Hematopoietic multipotent progenitor cell treated with erythropoietin and hydrocortisone succinate and interleukin-3 and kit ligand, for 15 days (in vitro differentiated cells): ENCODE data around the gene HSD17B4.
"Not testable (repeated sequence)": the region's sequence is repeated elsewhere in the genome, so short reads cannot be mapped to it uniquely, and the experiment has no call there.

ENCODE experiments used
- DNase-seq: peaks from one replicate; pipeline ENCODE4 v3.0.0-alpha.2; 2015; ENCODE audit warnings: low spot score

HSD17B4 gene

GRCh38 chr5:119483155-119483554 lies 30.9 kb downstream of the HSD17B4 start:
- no peak for DNase-seq

GRCh38 chr5:119484884-119485283 lies 32.6 kb downstream of the HSD17B4 start:
- DNase-seq, result no peak

GRCh38 chr5:119501671-119502179 lies 49.4 kb downstream of the HSD17B4 start:
- no peak for DNase-seq

- DNase-seq, result not testable (repeated sequence)
Measured at GRCh38 chr5:119503939-119504338, 51.6 kb downstream of the HSD17B4 start.

GRCh38 chr5:119512277-119512676 lies 60.0 kb downstream of the HSD17B4 start:
- DNase-seq, result no peak

- DNase-seq, result no peak
Measured at GRCh38 chr5:119515192-119515591, 62.9 kb downstream of the HSD17B4 start.

GRCh38 chr5:119517115-119517514 lies 64.8 kb downstream of the HSD17B4 start:
- DNase-seq, result not testable (repeated sequence)

GRCh38 chr5:119521232-119521631 lies 68.9 kb downstream of the HSD17B4 start:
- DNase-seq, result no peak

- DNase-seq, result no peak
Measured at GRCh38 chr5:119522841-119523240, 70.5 kb downstream of the HSD17B4 start.

GRCh38 chr5:119524485-119524884 lies 72.2 kb downstream of the HSD17B4 start:
- no peak for DNase-seq

- DNase-seq, result no peak
Measured at GRCh38 chr5:119527351-119527750, 75.1 kb downstream of the HSD17B4 start.

GRCh38 chr5:119529811-119530210 lies 77.5 kb downstream of the HSD17B4 start:
- DNase-seq, result no peak

GRCh38 chr5:119532637-119533036 lies 80.3 kb downstream of the HSD17B4 start:
- no peak for DNase-seq

- DNase-seq, result no peak
Measured at GRCh38 chr5:119537704-119538103, 85.4 kb downstream of the HSD17B4 start.

- no peak for DNase-seq
Measured at GRCh38 chr5:119541716-119542115, 89.4 kb downstream of the HSD17B4 start.

GRCh38 chr5:119551819-119552218 lies 99.5 kb downstream of the HSD17B4 start:
- no peak for DNase-seq

GRCh38 chr5:119554597-119554996 lies 102.3 kb downstream of the HSD17B4 start:
- no peak for DNase-seq

- no peak for DNase-seq
Measured at GRCh38 chr5:119570910-119571309, 118.6 kb downstream of the HSD17B4 start.

- peak; percentile 30 for DNase-seq
Measured at GRCh38 chr5:119578937-119579336, 126.6 kb downstream of the HSD17B4 start.

GRCh38 chr5:119582987-119583386 lies 130.7 kb downstream of the HSD17B4 start:
- no peak for DNase-seq

GRCh38 chr5:119583684-119584083 lies 131.4 kb downstream of the HSD17B4 start:
- DNase-seq, result no peak
